Lower leg skin (tissue), 4 donors: ENCODE measurements around the gene GNPDA2. TPM values are rescaled to one million over a fixed set of nuclear protein-coding genes. Genes with fewer than 3 reads are reported as not detected.

Experiments used
- DNase-seq, 2 donors: peaks; one replicate each; pipeline ENCODE4 v3.0.0-alpha.2; 2019; ENCODE audit warnings: low spot score in 2 of 2
- H3K4me3 ChIP-seq: fragments of 200-600 bp; sonication (generic); 2 replicates; pipeline ENCODE4 v1.5.1; 2017; ENCODE audit warnings: mild to moderate bottlenecking, low read depth; ENCODE audit not compliant: poor library complexity, severe bottlenecking
- CTCF ChIP-seq, 3 donors: fragments of 450-650 bp; IDR thresholded peaks; one replicate each; pipeline ENCODE4 v1.5.1; 2016; ENCODE audit warnings: antibody characterized with exemption in 3 of 3, mild to moderate bottlenecking in 3 of 3, moderate library complexity in 2 of 3
- POLR2A ChIP-seq, 2 donors: fragments of 450-650 bp; IDR thresholded peaks; one replicate each; pipeline ENCODE4 v1.6.1; 2016 to 2017; ENCODE audit warnings: antibody characterized with exemption in 2 of 2, mild to moderate bottlenecking in 1 of 2, moderate library complexity in 1 of 2
- WGBS, 2 donors: methylation state at CpG; one replicate each; pipeline ENCODE4 v1.1.5; 2018; 5-methylcytosine and 5-hydroxymethylcytosine counted together
- intact Hi-C: fragments of 100-400 bp; cut with DNase I; formaldehyde crosslinking; loops from one replicate; pipeline ENCODE4 v1.15.0; 2023; ENCODE audit warnings: low total_unique reads
- total RNA-seq, 4 donors: library from RNA; depleted of rRNA; stranded (reverse); fragments of >200 nt; gene quantifications; one replicate each; pipeline ENCODE4 v1.1.0, GENCODE V29; 2016

The GNPDA2 gene
- total RNA-seq, 4 donors from 2014 or later = 9.4 to 15.6 (median 12.6) TPM

DNA sequence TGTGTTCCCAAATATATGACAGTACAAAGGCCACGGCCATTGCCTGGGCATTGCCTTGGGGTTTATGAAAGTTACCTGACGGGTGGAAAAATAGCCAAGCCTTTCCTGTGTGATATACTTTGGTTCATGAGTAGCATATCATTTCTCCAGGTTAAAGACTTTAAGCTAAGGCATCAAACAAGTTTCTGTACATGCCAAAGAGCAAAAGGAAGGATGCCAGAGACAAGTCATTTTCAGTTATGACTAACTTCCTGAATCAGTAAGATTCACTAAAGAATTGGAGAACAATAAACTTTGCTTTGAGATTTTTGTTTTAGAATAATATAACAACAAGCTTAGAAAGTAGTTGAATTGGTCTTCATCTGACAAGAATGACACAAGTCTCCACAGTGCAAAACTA, 57.8 kb downstream of the GNPDA2 start:
- intact Hi-C loops = no loop called here
- no peak for DNase-seq
- no peak overlapping the region for H3K4me3 ChIP-seq
- TF ChIP-seq POLR2A (IDR thresholded peaks at IDR 0.05) (no peak), CTCF (IDR thresholded peaks at IDR 0.05) (no peak)
- WGBS, 2 donors = 46 to 79% methylated on average over 2 of the region's 2 CpGs

DNA sequence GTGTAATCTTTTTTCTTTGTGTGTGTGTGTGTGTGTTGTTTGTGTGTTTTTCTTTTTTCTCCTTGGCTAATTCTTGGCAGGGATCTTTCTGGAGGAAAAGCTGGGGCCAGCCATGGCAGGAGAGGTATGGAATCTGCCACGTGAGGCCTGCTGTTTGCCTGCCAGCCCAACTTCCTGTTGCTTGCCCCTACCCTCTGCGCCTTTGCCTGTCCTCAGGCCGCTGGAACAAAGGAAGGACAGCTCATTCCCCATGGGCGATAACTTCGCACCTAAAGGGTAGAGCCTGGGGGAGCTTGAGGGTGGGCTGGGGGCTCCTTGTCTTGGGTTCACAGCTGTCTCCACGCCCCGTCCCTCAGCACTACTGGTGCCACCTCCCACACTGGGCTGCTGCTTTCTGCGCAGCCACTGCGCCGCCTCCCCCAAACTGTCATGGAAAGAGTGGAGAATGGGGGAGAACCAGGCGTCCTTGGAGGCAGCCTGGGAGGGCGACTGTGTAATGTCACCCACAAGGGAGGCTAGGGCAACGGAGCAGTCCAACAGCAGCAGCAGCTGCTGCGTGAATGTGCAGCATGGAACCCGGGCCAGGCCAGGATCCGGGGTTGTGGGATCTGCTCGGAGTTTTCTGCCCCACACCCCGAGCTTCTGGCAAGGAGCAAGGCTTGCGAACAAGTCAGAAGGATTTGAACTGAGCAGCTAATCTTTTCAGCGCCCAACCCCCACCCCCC, 62.7 kb downstream of the GNPDA2 start:
- no peak overlapping the region for H3K4me3 ChIP-seq
- WGBS, 2 donors = 89 to 91% methylated on average over 20 of the region's 20 CpGs
- TF ChIP-seq CTCF (IDR thresholded peaks at IDR 0.05) (no peak), POLR2A (IDR thresholded peaks at IDR 0.05) (no peak)
- DNase-seq = no peak
- intact Hi-C loops = no loop called here

- DNase-seq = no peak
- 49 to 70% methylated on average over 2 of the region's 2 CpGs for WGBS, 2 donors
- TF ChIP-seq CTCF (IDR thresholded peaks at IDR 0.05) = no peak
- no peak for TF ChIP-seq POLR2A (IDR thresholded peaks at IDR 0.05)
- H3K4me3 ChIP-seq = no peak overlapping the region
- intact Hi-C loops = no loop called here
Observed at GRCh38 chr4:44662623-44663005, 63.7 kb downstream of the GNPDA2 start.

GRCh38 chr4:44661940-44662622, 64.3 kb downstream of the GNPDA2 start:
- intact Hi-C loops = no loop called here
- no peak for DNase-seq
- TF ChIP-seq CTCF (IDR thresholded peaks at IDR 0.05) (no peak), POLR2A (IDR thresholded peaks at IDR 0.05) (no peak)
- no peak overlapping the region for H3K4me3 ChIP-seq
- WGBS, 2 donors = 56 to 71% methylated on average over 1 of the region's 1 CpG

GRCh38 chr4:44660396-44660795, 66.0 kb downstream of the GNPDA2 start:
- DNase-seq = no peak
- intact Hi-C loops = no loop called here
- TF ChIP-seq CTCF (IDR thresholded peaks at IDR 0.05) (no peak), POLR2A (IDR thresholded peaks at IDR 0.05) (no peak)
- no peak overlapping the region for H3K4me3 ChIP-seq
- WGBS, 2 donors = 57 to 80% methylated on average over 3 of the region's 3 CpGs
